Progenitor cell of endocrine pancreas (in vitro differentiated cells): Measurements from ENCODE around the gene SNRPD2. TPM values are rescaled to one million over a fixed set of nuclear protein-coding genes. Genes with fewer than 3 reads are reported as not detected.

ENCODE experiments used
- DNase-seq: peaks from one replicate; pipeline ENCODE4 v3.0.0; 2021; ENCODE audit warnings: low spot score; ENCODE audit not compliant: unreplicated experiment
- H3K27ac Mint-ChIP-seq: 2 replicates; pipeline ENCODE4 v1.8.0; 2021; ENCODE audit warnings: mild to moderate bottlenecking, moderate library complexity, mixed read lengths
- H3K27me3 Mint-ChIP-seq: 2 replicates; pipeline ENCODE4 v1.8.0; 2021; ENCODE audit warnings: mixed read lengths
- H3K36me3 Mint-ChIP-seq: 2 replicates; pipeline ENCODE4 v1.8.0; 2022; ENCODE audit warnings: mixed read lengths; ENCODE audit not compliant: insufficient read depth
- H3K4me1 Mint-ChIP-seq: 2 replicates; pipeline ENCODE4 v1.8.0; 2021; ENCODE audit warnings: low read depth, mixed read lengths
- H3K4me3 Mint-ChIP-seq: 2 replicates; pipeline ENCODE4 v1.8.0; 2021; ENCODE audit warnings: low read depth, mild to moderate bottlenecking, moderate library complexity, mixed read lengths
- H3K9me3 Mint-ChIP-seq: 2 replicates; pipeline ENCODE4 v1.8.0; 2021; ENCODE audit warnings: low read depth, mixed read lengths
- total RNA-seq: library from RNA; stranded (reverse); gene quantifications from 2 replicates; pipeline ENCODE4 v1.2.1, GENCODE V29; 2021
- TF ChIP-seq, protein P1 (sequence below): fragments of 200-600 bp; sonication (generic); IDR thresholded peaks from one replicate; pipeline ENCODE4 v1.5.0; 2021; ENCODE audit warnings: antibody characterized with exemption, mild to moderate bottlenecking; ENCODE audit not compliant: unreplicated experiment

Gene SNRPD2
- total RNA-seq, 1 donor from 2014 or later: 401 TPM

DNA sequence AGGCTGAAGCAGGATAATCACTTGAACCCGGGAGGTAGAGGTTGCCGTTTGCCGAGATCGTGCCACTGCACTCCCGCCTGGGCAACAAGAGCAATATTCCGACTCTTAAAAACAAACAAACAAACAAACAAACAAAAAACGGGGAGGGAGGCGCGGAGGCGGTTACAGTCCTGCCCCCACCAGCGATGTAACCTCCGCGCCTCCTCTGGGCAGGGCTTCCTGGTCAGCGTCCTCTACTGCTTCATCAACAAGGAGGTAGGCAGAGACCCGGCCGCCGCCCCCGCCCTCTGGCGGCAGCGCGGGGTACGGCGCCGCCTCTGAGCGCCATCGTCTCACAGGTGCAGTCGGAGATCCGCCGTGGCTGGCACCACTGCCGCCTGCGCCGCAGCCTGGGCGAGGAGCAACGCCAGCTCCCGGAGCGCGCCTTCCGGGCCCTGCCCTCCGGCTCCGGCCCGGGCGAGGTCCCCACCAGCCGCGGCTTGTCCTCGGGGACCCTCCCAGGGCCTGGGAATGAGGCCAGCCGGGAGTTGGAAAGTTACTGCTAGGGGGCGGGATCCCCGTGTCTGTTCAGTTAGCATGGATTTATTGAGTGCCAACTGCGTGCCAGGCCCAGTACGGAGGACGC, 10.2 kb downstream of the SNRPD2 start:
- Mint-ChIP-seq H3K27ac (peak overlapping the region; percentile 67), H3K27me3 (peaks cover 4% of the 10 kb centered on the region), H3K4me3 (peak overlapping the region; percentile 40)

DNA sequence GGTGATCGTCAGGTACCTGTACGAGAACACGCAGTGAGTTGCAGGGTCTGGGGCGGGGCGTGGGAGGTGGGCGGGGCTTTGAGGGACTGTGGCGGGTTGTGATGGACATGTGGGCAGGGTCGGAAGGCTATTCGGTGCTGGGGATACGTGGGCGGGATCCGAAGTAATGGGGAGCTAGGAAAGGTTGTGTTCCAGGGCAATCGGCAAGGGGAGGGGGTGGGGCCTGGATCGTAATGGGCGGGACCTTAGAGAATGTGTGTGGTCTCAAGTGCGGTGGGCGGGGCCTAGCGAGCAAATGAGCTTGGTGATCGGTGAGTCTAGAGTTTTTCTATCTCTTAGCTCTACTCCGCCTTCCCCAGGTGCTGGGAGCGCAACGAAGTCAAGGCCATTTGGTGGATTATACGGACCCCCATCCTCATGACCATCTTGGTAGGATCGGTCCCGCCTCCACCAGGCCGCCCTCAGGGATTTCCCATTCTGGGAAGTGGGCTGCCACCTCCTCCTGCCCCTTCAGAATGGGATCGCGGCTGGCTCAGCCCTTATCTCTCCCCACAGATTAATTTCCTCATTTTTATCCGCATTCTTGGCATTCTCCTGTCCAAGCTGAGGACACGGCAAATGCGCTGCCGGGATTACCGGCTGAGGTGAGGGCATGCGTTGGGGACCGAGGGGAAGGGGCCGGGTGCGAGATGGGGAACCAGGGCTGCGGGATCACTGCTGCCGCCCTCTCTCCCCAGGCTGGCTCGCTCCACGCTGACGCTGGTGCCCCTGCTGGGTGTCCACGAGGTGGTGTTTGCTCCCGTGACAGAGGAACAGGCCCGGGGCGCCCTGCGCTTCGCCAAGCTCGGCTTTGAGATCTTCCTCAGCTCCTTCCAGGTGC, 14.2 kb downstream of the SNRPD2 start:
- TF ChIP-seq, protein P1, sequence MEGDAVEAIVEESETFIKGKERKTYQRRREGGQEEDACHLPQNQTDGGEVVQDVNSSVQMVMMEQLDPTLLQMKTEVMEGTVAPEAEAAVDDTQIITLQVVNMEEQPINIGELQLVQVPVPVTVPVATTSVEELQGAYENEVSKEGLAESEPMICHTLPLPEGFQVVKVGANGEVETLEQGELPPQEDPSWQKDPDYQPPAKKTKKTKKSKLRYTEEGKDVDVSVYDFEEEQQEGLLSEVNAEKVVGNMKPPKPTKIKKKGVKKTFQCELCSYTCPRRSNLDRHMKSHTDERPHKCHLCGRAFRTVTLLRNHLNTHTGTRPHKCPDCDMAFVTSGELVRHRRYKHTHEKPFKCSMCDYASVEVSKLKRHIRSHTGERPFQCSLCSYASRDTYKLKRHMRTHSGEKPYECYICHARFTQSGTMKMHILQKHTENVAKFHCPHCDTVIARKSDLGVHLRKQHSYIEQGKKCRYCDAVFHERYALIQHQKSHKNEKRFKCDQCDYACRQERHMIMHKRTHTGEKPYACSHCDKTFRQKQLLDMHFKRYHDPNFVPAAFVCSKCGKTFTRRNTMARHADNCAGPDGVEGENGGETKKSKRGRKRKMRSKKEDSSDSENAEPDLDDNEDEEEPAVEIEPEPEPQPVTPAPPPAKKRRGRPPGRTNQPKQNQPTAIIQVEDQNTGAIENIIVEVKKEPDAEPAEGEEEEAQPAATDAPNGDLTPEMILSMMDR: peak; percentile 41
- Mint-ChIP-seq H3K4me3 (peak overlapping the region; percentile 69), H3K36me3 (peaks cover 5% of the 10 kb centered on the region), H3K4me1 (peaks cover 6% of the 10 kb centered on the region), H3K27ac (no peak overlapping the region), H3K27me3 (peaks cover 4% of the 10 kb centered on the region), H3K9me3 (no peaks in the 10 kb centered on the region)
- peak; percentile 82 for DNase-seq

More for the DNA sequence above, 10.2 kb downstream of the SNRPD2 start:
- peak; percentile 82 for DNase-seq
- TF ChIP-seq, protein P1: peak; percentile 99
- no peaks in the 10 kb centered on the region for H3K9me3 Mint-ChIP-seq
- H3K4me1 Mint-ChIP-seq: peaks cover 6% of the 10 kb centered on the region
- H3K36me3 Mint-ChIP-seq: peaks cover 10% of the 10 kb centered on the region

DNA sequence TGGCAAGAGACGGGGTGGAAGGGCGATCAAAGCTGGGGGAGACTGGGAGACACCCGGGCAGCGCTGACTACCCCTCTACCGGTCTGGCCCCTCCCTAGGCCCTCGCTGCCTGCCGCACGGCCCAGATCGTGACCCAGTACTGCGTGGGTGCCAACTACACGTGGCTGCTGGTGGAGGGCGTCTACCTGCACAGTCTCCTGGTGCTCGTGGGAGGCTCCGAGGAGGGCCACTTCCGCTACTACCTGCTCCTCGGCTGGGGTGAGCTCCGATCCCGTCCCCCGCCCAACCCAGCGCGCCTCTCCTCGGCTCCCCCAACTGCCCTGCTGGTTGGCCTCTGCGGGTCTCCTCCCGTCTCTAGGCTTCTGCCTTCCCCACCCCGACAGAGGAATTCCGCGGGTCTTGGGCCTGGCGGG, 14.9 kb downstream of the SNRPD2 start:
- H3K9me3 Mint-ChIP-seq: no peaks in the 10 kb centered on the region
- peaks cover 4% of the 10 kb centered on the region for H3K4me1 Mint-ChIP-seq
- H3K27me3 Mint-ChIP-seq: peaks cover 1% of the 10 kb centered on the region
- DNase-seq: no peak
- H3K36me3 Mint-ChIP-seq: peaks cover 3% of the 10 kb centered on the region
- H3K27ac Mint-ChIP-seq: no peak overlapping the region
- peak overlapping the region; percentile 67 for H3K4me3 Mint-ChIP-seq
- TF ChIP-seq, protein P1: no peak

DNA sequence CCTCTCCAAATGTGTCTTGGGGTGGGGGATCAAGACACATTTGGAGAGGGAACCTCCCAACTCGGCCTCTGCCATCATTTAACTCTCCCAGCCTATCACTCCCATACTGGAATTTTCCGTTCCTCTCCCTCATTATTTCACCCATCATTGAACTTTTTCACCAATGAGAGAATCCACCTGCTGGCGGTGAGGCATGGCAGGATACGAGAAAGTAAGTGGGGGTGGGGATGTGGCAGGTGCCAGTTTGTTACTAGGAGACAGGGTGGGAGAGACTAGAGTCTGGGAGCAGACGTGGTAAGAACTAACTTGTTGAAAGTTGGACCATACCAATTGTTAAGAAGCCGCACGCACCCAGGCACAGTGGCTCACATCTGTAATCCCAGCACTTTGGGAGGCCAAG, 16.8 kb downstream of the SNRPD2 start:
- no peak overlapping the region for H3K27ac Mint-ChIP-seq
- H3K9me3 Mint-ChIP-seq: no peaks in the 10 kb centered on the region
- peaks cover 3% of the 10 kb centered on the region for H3K36me3 Mint-ChIP-seq
- peaks cover 5% of the 10 kb centered on the region for H3K4me1 Mint-ChIP-seq
- peaks cover 2% of the 10 kb centered on the region for H3K27me3 Mint-ChIP-seq
- no peak overlapping the region for H3K4me3 Mint-ChIP-seq
- TF ChIP-seq, protein P1: no peak
- no peak for DNase-seq

DNA sequence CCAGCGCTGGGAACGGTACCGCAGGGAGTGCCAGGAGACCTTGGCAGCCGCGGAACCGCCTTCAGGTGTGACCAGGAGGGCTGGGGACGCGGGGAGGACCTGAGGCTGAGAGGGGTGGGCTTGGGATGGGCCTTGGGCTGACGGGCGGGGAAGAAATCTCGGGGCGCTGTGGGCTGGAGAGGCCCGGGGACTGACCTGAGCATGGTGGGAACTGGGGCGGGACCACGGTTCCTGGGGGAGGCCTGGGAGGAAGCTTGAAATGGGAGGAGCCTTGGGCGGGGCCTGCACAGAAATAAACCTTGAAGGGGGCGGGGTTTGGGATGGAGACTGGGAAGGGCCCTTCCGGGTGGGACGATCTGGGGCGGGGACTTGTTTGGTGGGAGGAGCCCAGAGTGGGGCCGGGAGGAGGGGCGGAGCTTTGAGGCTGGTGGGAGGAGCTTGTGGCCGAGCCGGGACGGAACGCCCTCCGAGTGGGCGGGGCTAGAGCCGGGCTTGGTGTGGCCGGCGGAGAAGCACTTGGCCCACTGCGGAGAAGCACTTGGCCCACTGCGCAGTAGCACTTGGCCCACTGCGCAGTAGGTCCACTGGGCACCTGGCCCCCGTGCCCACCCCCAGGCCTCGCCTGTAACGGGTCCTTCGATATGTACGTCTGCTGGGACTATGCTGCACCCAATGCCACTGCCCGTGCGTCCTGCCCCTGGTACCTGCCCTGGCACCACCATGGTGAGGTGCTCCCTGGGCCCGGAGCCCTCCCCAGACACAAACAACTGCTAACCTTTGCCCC, 20.9 kb downstream of the SNRPD2 start:
- Mint-ChIP-seq H3K36me3 (peaks cover 3% of the 10 kb centered on the region), H3K4me1 (peaks cover 17% of the 10 kb centered on the region), H3K9me3 (no peaks in the 10 kb centered on the region), H3K27ac (no peak overlapping the region), H3K4me3 (peak overlapping the region; percentile 59), H3K27me3 (peaks cover 2% of the 10 kb centered on the region)
- peak; percentile 59 for DNase-seq
- TF ChIP-seq, protein P1: no peak
